Nephron progenitor cell (in vitro differentiated cells): Measurements from ENCODE around the gene TDRD3.

ENCODE experiments used
- DNase-seq: peaks from one replicate; pipeline ENCODE4 v3.0.0; 2021
- H3K27ac Mint-ChIP-seq: 2 replicates; pipeline ENCODE4 v1.8.0; 2021; ENCODE audit warnings: mild to moderate bottlenecking, moderate library complexity, mixed read lengths
- H3K27me3 Mint-ChIP-seq: 2 replicates; pipeline ENCODE4 v1.8.0; 2021; ENCODE audit warnings: mild to moderate bottlenecking, low read depth, mixed read lengths; ENCODE audit not compliant: poor library complexity
- H3K36me3 Mint-ChIP-seq: 2 replicates; pipeline ENCODE4 v1.8.0; 2021; ENCODE audit warnings: low read depth, mixed read lengths
- H3K4me1 Mint-ChIP-seq: 2 replicates; pipeline ENCODE4 v1.8.0; 2021; ENCODE audit warnings: mixed read lengths
- H3K4me3 Mint-ChIP-seq: 2 replicates; pipeline ENCODE4 v1.8.0; 2021; ENCODE audit warnings: mild to moderate bottlenecking, moderate library complexity, mixed read lengths
- H3K9me3 Mint-ChIP-seq: 2 replicates; pipeline ENCODE4 v1.8.0; 2021; ENCODE audit warnings: mild to moderate bottlenecking, moderate library complexity, mixed read lengths
- TF ChIP-seq, protein P1 (sequence below): fragments of 200-600 bp; sonication (generic); IDR thresholded peaks from 2 replicates; pipeline ENCODE4 v1.5.0; 2021; ENCODE audit warnings: antibody characterized with exemption

The TDRD3 gene

GRCh38 chr13:60482012-60482411 is 85.0 kb downstream of the TDRD3 start:
- Mint-ChIP-seq H3K27ac (no peak overlapping the region), H3K36me3 (peaks cover 84% of the 10 kb centered on the region)

GRCh38 chr13:60484865-60485264 is 87.8 kb downstream of the TDRD3 start:
- Mint-ChIP-seq H3K9me3 (peaks cover 36% of the 10 kb centered on the region), H3K36me3 (peaks cover 82% of the 10 kb centered on the region), H3K27ac (no peak overlapping the region), H3K4me3 (no peak overlapping the region), H3K27me3 (peaks cover 3% of the 10 kb centered on the region), H3K4me1 (no peaks in the 10 kb centered on the region)
- TF ChIP-seq, protein P1, sequence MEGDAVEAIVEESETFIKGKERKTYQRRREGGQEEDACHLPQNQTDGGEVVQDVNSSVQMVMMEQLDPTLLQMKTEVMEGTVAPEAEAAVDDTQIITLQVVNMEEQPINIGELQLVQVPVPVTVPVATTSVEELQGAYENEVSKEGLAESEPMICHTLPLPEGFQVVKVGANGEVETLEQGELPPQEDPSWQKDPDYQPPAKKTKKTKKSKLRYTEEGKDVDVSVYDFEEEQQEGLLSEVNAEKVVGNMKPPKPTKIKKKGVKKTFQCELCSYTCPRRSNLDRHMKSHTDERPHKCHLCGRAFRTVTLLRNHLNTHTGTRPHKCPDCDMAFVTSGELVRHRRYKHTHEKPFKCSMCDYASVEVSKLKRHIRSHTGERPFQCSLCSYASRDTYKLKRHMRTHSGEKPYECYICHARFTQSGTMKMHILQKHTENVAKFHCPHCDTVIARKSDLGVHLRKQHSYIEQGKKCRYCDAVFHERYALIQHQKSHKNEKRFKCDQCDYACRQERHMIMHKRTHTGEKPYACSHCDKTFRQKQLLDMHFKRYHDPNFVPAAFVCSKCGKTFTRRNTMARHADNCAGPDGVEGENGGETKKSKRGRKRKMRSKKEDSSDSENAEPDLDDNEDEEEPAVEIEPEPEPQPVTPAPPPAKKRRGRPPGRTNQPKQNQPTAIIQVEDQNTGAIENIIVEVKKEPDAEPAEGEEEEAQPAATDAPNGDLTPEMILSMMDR: no peak
- no peak for DNase-seq

More at GRCh38 chr13:60482012-60482411, 85.0 kb downstream of the TDRD3 start:
- H3K9me3 Mint-ChIP-seq: peaks cover 49% of the 10 kb centered on the region
- no peaks in the 10 kb centered on the region for H3K4me1 Mint-ChIP-seq
- H3K4me3 Mint-ChIP-seq: no peak overlapping the region
- DNase-seq: no peak
- H3K27me3 Mint-ChIP-seq: no peaks in the 10 kb centered on the region
- TF ChIP-seq, protein P1: no peak

DNA sequence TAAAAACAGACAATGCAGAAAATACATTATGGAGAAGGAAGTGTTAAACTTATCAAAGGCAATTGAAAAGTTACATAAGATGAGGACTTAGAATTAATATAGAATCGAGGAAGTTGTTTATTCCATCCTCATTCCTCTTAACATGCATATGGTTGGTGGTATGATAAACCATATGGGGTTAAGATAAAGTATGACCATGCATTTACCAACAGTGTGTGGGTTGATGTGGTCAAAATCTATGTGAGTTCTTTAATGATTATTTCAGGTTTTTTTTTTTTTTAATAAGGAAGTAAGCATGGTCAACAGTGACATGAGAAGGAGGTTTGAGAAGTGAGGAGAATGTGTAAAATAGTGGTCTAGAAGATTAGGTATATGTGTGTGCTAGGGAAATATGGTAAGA is 94.5 kb downstream of the TDRD3 start:
- Mint-ChIP-seq H3K4me1 (no peaks in the 10 kb centered on the region), H3K27ac (no peak overlapping the region), H3K9me3 (peaks cover 22% of the 10 kb centered on the region), H3K36me3 (peaks cover 77% of the 10 kb centered on the region), H3K27me3 (peaks cover 3% of the 10 kb centered on the region), H3K4me3 (no peak overlapping the region)
- TF ChIP-seq, protein P1: no peak
- no peak for DNase-seq

DNA sequence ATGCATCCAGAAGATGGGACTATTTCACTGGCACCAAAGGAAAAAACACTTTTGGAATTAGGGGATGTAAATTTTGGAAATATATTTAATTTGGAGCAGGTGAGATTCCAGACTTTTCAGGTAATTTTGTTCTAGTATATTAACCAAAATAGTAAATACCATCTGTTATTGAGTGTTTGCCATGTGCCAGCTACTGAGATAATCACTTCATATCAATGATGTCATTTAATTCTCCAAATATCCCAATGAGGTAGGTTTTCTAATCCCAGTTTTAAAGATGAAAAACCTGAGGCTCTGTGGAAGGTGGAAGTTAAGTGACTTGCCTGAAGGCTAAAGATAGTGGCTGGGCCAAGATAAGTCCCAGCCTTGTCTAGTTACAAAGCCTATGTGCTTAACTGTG is 95.2 kb downstream of the TDRD3 start:
- Mint-ChIP-seq H3K36me3 (peaks cover 77% of the 10 kb centered on the region), H3K4me3 (no peak overlapping the region), H3K9me3 (peaks cover 29% of the 10 kb centered on the region)

GRCh38 chr13:60494296-60494695 is 97.3 kb downstream of the TDRD3 start:
- H3K9me3 Mint-ChIP-seq: peaks cover 36% of the 10 kb centered on the region
- H3K27ac Mint-ChIP-seq: no peak overlapping the region
- no peaks in the 10 kb centered on the region for H3K4me1 Mint-ChIP-seq
- H3K27me3 Mint-ChIP-seq: no peaks in the 10 kb centered on the region
- H3K4me3 Mint-ChIP-seq: no peak overlapping the region
- DNase-seq: no peak
- TF ChIP-seq, protein P1: no peak
- peaks cover 77% of the 10 kb centered on the region for H3K36me3 Mint-ChIP-seq

More for the DNA sequence above, 95.2 kb downstream of the TDRD3 start:
- no peak for DNase-seq
- peaks cover 3% of the 10 kb centered on the region for H3K27me3 Mint-ChIP-seq
- TF ChIP-seq, protein P1: no peak
- H3K4me1 Mint-ChIP-seq: no peaks in the 10 kb centered on the region
- H3K27ac Mint-ChIP-seq: no peak overlapping the region

DNA sequence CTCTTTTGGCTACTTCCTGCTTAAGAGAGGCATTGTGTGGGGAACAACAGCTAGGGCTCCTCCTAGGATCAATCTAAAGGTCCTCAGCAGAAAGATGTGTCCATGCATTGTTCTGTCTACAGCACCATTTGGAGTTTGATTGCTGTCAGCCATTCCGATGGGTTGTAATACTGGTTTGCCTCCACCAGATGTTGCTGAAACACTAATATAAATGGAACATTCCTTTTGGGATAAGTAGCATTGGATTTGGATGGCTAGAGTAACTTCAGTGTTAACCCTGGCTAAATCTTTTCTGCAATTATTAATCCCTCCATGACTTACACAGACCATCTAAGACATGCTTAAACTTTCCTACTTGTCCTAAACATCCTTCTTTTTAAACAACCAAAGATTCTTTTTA is 104.2 kb downstream of the TDRD3 start:
- Mint-ChIP-seq H3K4me1 (no peaks in the 10 kb centered on the region), H3K9me3 (peaks cover 85% of the 10 kb centered on the region), H3K27me3 (peaks cover 2% of the 10 kb centered on the region), H3K4me3 (no peak overlapping the region), H3K27ac (no peak overlapping the region), H3K36me3 (peaks cover 100% of the 10 kb centered on the region)
- TF ChIP-seq, protein P1: no peak
- DNase-seq: no peak
